GM12864 (cell line): ENCODE results near the gene TIMM44.

Experiments used
- DNase-seq: peaks from one replicate; pipeline ENCODE4 v3.0.0-alpha.2; 2011; ENCODE audit warnings: low read depth
- H3K4me3 ChIP-seq: 2 replicates; pipeline ENCODE4 v1.5.1; 2011; ENCODE audit warnings: mild to moderate bottlenecking, low read depth, low read length, control low read depth
- TF ChIP-seq, protein P1 (sequence below): IDR thresholded peaks from 2 replicates; pipeline ENCODE4 v1.5.1; 2011; ENCODE audit warnings: low read depth, mild to moderate bottlenecking, moderate library complexity, low read length, control low read depth, inconsistent platforms; ENCODE audit errors: missing control alignments

The TIMM44 gene

DNA sequence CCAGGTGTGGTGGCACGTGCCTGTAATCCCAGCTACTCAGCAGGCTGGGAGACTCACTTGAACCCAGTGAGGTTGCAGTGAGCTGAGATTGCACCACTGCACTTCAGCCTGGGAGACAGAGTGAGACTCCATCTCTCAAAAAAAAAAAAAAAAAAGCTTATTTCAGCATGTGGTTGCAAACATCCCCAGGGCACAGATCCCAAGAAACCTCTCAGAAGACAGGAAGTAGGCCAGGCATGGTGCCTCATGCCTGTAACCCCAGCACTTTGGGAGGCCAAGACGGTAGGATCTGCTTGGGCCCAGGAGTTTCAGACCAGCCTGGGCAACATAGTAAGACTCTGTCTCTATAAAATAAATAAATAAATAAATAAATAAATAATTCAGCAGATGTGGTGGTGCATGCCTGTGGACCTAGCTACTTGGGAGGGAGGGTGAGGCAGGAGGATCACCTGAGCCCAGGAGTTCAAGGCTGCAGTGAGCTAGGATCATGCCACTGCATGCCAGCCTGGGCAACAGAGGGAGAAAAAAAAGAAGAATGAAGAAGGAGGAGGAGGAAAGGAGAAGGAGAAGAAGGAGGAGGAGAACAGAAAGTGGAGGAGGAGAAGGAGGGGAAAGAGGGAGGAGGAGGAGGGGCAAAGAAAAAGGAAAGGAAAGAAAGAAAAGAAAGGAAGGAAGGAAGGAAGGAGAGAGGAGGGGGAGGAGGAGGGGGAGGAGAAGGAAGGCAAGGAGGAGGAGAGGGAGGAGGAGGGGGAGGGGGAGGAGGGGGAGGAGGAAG lies 59.5 kb downstream of the TIMM44 start:
- DNase-seq, result no peak
- no peak overlapping the region for H3K4me3 ChIP-seq
- TF ChIP-seq, protein P1, sequence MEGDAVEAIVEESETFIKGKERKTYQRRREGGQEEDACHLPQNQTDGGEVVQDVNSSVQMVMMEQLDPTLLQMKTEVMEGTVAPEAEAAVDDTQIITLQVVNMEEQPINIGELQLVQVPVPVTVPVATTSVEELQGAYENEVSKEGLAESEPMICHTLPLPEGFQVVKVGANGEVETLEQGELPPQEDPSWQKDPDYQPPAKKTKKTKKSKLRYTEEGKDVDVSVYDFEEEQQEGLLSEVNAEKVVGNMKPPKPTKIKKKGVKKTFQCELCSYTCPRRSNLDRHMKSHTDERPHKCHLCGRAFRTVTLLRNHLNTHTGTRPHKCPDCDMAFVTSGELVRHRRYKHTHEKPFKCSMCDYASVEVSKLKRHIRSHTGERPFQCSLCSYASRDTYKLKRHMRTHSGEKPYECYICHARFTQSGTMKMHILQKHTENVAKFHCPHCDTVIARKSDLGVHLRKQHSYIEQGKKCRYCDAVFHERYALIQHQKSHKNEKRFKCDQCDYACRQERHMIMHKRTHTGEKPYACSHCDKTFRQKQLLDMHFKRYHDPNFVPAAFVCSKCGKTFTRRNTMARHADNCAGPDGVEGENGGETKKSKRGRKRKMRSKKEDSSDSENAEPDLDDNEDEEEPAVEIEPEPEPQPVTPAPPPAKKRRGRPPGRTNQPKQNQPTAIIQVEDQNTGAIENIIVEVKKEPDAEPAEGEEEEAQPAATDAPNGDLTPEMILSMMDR, result no peak

DNA sequence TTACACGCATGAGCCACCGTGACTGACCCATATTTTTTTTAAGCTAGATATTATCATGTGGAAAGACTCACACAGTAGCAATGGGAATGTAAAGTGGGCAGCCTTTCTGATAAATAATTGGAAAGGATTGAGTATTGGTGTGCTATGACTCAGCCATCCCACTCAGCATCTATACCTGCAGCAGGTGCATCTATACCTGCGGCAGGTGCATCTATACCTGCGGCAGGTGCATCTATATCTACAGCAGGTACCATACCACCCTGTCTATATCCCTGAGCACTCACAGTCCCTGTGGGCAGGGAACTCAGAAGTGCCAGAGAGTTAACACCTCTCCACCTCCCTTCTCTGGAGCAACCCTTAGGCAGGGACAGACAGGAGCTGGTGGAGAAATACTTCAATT lies 60.4 kb downstream of the TIMM44 start:
- TF ChIP-seq, protein P1, result no peak
- no peak overlapping the region for H3K4me3 ChIP-seq
- no peak for DNase-seq

DNA sequence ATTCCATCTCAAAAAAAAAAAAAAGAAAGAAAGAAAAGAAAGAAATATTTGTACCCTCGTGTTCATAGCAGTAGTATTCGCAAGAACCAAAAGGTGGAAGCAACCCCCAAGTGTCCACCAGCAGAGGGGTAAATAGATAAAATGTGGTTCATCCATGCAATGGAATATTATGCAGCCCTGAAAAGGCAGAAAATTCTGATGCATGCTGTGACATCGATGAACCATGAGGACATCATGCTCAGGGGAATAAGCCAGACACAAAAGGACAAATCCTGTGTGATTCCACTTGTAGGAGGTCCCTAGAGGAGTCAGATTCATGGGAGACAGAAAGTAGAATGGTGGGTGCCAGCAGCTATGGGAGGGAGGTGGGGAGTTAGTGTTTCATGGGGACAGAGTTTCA lies 61.6 kb downstream of the TIMM44 start:
- no peak overlapping the region for H3K4me3 ChIP-seq
- no peak for DNase-seq
- TF ChIP-seq, protein P1, result no peak

DNA sequence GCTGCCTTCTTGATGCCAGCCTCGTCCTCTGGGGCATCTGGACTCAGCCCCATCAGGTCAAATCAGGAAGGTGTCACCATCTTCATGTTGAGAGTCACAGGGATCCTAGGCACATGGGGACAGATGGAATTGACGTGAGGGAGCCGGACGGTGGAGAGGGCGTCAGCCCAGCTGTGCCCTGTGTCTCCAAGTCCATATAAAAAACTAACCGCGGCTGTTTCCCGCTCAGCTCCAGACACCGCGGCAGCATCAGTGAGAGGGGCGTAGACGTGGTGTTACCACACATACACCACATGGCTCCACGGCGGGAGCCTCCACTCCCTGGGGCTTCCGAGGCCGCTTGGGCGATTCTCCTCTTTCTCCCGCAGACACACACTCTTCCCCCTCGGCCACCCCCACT lies 63.6 kb downstream of the TIMM44 start:
- DNase-seq, result no peak
- H3K4me3 ChIP-seq, result no peak overlapping the region

DNA sequence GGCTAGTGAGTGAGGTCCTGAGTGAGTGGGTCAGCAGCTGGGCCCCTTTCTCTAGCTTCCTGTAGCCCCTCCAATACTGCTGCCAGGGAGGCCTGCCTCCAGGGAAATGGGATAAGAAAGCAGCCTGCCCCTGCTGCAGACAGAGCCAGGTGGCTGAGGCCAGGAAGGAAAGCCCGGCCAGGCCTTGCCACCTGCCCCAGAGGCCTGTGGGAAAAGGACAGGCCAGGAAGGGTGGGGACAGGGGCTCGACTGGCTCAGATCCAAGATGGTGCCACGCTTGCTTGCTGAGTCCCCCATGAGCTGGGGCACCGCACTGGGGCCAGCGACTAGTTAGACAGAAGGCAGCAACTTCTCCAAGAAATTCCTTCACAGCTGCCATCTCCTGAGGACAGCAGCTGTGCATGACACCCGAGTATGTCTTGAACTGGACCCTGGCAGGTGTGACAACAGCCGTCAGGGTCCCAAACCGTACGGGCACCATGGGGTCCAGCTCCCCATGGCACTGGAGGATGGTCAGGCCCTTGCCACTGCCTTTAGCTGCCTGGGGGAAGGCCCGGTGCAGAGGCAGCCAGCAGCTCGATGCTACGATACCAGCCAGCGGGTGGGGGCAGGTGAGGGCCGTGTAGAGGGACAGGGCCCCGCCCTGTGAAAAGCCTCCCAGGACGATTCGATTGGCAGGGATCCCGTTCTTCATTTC lies 64.2 kb downstream of the TIMM44 start:
- TF ChIP-seq, protein P1, result no peak
- no peak for DNase-seq
- H3K4me3 ChIP-seq, result no peak overlapping the region

More for the DNA sequence above, 63.6 kb downstream of the TIMM44 start:
- TF ChIP-seq, protein P1, result no peak

DNA sequence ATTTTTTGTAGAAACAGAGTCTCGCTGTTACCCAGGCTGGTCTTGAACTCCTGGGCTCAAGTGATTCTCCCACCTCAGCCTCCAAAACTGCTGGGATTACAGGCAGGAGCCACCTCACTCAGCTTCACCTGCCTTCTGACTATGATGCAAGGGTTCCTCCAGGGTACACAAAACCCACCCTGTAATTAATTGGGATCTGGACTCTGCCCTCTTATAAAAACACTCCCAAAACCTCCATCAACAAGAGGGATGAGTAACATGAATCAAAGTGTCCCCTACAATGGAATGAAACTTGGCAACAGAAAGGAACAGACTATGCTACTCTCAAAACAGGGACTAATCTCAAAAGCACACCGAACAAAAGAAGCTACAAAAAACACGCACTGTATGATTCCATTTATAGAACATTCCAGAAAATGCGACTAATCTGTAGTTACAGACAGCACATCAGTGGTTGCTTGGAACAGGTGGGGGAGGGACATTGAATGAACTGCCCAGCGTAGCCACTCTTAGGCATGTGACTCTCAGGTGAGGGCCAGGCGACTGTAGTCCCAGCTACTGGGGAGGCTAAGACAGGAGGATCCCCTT lies 66.1 kb downstream of the TIMM44 start:
- TF ChIP-seq, protein P1, result no peak
- no peak for DNase-seq
- H3K4me3 ChIP-seq, result no peak overlapping the region
